Glomerular endothelial cell (primary cell): ENCODE measurements around the gene SLC33A1. TPM values are rescaled to one million over a fixed set of nuclear protein-coding genes. Genes with fewer than 3 reads are reported as not detected.
"Not testable (repeated sequence)": the region's sequence is repeated elsewhere in the genome, so short reads cannot be mapped to it uniquely, and the experiment has no call there.

Experiments used
- DNase-seq: peaks from one replicate; pipeline ENCODE4 v3.0.0-alpha.2; 2011; ENCODE audit warnings: low read depth, low spot score; ENCODE audit errors: extremely low read depth
- total RNA-seq: library from RNA; depleted of rRNA; stranded (reverse); fragments of >200 nt; gene quantifications from 2 replicates; pipeline ENCODE4 v1.2.3, GENCODE V29; 2015

Gene SLC33A1
- total RNA-seq, 1 donor from 2014 or later = 34.0 TPM

- DNase-seq = not testable (repeated sequence)
Measured at GRCh38 chr3:155862290-155862982, 8.2 kb upstream of the SLC33A1 start.

GRCh38 chr3:155861476-155862183 is 7.4 kb upstream of the SLC33A1 start:
- no peak for DNase-seq

GRCh38 chr3:155860424-155860823 is 6.2 kb upstream of the SLC33A1 start:
- DNase-seq = not testable (repeated sequence)

GRCh38 chr3:155859859-155860258 is 5.6 kb upstream of the SLC33A1 start:
- no peak for DNase-seq

GRCh38 chr3:155853214-155854140 is 750 bp downstream of the SLC33A1 start:
- no peak for DNase-seq

- DNase-seq = no peak
Measured at GRCh38 chr3:155852341-155852740, 1.9 kb downstream of the SLC33A1 start.

GRCh38 chr3:155849404-155849803 is 4.8 kb downstream of the SLC33A1 start:
- DNase-seq = not testable (repeated sequence)

- no peak for DNase-seq
Measured at GRCh38 chr3:155847993-155848392, 6.2 kb downstream of the SLC33A1 start.

GRCh38 chr3:155846119-155846518 is 8.1 kb downstream of the SLC33A1 start:
- no peak for DNase-seq

- no peak for DNase-seq
Measured at GRCh38 chr3:155843569-155843968, 10.7 kb downstream of the SLC33A1 start.

- no peak for DNase-seq
Measured at GRCh38 chr3:155835341-155836071, 18.7 kb downstream of the SLC33A1 start.

- not testable (repeated sequence) for DNase-seq
Measured at GRCh38 chr3:155828490-155829098, 25.6 kb downstream of the SLC33A1 start.

GRCh38 chr3:155815030-155815545 is 39.1 kb downstream of the SLC33A1 start:
- DNase-seq = no peak

- DNase-seq = not testable (repeated sequence)
Measured at GRCh38 chr3:155813224-155813623, 41.0 kb downstream of the SLC33A1 start.

- no peak for DNase-seq
Measured at GRCh38 chr3:155809181-155809580, 45.0 kb downstream of the SLC33A1 start.

- no peak for DNase-seq
Measured at GRCh38 chr3:155807823-155808222, 46.4 kb downstream of the SLC33A1 start.

GRCh38 chr3:155805802-155806618 is 48.2 kb downstream of the SLC33A1 start, which contains the start of gene C3orf33:
C3orf33 (minus strand) TSS chr3:155806278; CDS start chr3:155806252, 26 bp downstream.
- DNase-seq = no peak

GRCh38 chr3:155805204-155805801 is 48.9 kb downstream of the SLC33A1 start:
- DNase-seq = no peak
